B cell (primary cell): ENCODE data around the gene CCDC138.

Source experiments
- CTCF ChIP-seq: fragments of 200-600 bp; IDR thresholded peaks from one replicate; pipeline ENCODE4 v1.8.0; 2022; ENCODE audit warnings: antibody characterized with exemption, mild to moderate bottlenecking
- EZH2 ChIP-seq: IDR thresholded peaks from 2 replicates; pipeline ENCODE4 v1.6.1; 2012; ENCODE audit warnings: borderline replicate concordance, low read depth, mild to moderate bottlenecking, moderate library complexity, low read length; ENCODE audit not compliant: insufficient read depth, poor library complexity, severe bottlenecking

DNA sequence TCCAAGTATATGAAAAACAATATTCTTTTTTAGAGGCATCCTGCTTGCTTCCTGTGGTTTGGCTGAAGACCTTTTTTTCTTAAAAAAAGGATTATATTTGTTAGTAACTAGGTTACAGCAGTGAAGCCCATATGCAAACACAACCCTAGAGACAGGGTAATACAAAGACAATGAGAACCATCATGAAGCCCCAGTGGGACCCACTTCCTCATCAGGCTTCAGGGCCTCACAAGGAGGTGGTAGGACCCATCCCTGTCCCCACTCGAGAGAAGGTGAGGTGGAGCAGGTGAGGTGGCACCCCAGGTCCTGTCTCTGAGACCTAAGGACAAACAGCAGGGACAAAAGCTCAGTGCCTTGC lies 122.1 kb downstream of the CCDC138 start:
- TF ChIP-seq CTCF, result no peak
- no peak for TF ChIP-seq EZH2
